ENCODE data around the gene RGS10.

Gene RGS10

GRCh38 chr10:119518176-119518575 lies 24.3 kb downstream of the RGS10 start:
- no peak for DNase-seq (ENCODE audit: low read depth)

GRCh38 chr10:119517235-119518141 lies 25.0 kb downstream of the RGS10 start:
- DNase-seq (ENCODE audit: low read depth) = no peak

DNA sequence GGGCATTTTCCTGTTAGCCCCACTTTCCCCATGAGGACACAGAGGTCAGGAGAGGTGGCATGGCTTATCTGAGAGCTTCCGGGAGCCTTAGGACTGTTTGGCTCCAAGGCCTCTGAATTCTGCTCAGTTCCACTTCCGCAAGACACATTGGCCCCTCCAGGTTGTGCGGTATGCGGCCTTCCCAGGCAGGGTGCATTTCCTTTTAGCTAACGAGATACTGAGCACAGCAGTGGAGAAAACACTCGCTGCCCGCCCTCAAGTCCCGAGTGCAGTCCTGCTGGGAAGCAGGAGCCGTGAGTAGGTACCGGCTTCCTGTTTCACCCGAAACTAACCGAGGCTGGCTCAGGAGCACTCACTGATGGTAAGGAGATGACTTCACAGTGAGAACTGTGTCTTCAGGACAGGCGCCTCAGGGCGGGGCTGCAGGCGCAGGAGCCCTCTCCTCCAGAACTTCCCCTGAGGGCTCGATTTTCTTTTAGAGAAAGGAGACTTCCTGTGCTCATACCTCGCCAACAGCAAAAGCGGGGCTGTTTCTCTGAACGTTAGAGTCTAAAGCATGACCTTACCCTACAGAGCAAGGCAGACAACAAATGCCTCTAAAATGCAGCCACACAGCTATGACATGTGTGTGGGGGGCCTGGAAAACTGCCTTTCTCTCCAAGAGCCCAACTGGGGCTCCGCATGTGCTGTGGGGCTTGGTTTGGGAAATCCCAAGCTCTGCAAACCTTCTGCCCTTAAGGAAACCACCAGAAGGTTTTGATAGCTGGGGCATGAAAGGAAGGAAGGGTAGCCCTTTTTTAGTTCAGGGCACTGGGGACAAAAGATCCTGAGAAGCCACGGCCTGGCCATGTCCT lies 25.9 kb downstream of the RGS10 start:
- no peak for DNase-seq (ENCODE audit: low read depth)

- DNase-seq (ENCODE audit: low read depth) = no peak
These were observed 26.9 kb downstream of the RGS10 start for GRCh38 chr10:119515511-119516045.

- no peak for DNase-seq (ENCODE audit: low read depth)
These were observed 27.7 kb downstream of the RGS10 start for GRCh38 chr10:119514819-119515218.

GRCh38 chr10:119511828-119512515 lies 30.5 kb downstream of the RGS10 start:
- DNase-seq (ENCODE audit: low read depth) = no peak

- DNase-seq (ENCODE audit: low read depth) = no peak
These were observed 32.5 kb downstream of the RGS10 start for GRCh38 chr10:119509909-119510451.

- no peak for DNase-seq (ENCODE audit: low read depth)
These were observed 35.4 kb downstream of the RGS10 start for GRCh38 chr10:119507115-119507514.

DNA sequence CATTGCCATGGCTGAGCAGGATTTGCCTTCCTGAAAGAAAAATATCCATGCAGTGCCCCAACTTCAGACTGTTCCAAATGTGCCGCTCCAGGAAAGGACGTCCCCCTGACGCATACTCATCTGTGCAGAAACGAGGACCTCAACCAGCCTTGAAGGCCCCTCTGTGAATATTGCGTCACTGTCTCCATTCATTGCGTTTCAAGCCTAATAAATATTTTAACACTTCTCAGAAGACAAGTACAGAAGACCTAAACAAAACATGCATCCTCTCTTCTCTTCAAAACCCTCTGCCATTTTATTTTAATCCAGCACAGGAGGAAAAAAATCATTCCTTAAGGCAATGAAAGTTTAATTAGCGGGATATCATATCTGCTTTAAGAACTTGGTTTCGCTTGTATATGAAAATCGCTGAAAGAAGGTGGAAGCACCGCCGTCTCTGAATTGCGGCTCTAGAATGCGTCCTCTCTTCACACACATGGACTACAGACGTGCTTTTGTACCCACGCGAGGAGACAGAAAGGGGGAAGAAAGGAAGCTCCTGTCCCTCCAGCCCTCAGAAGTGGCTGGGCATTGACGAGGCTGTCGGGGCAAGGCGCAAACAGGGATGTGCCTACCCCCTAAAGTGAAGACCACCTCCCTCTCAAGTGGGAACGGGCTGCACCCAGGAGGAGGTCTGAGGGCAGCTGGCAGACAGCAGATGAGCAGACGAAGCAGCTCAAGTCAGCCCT lies 36.8 kb downstream of the RGS10 start:
- no peak for DNase-seq (ENCODE audit: low read depth)

- DNase-seq (ENCODE audit: low read depth) = no peak
These were observed 37.4 kb downstream of the RGS10 start for GRCh38 chr10:119505131-119505551.

DNA sequence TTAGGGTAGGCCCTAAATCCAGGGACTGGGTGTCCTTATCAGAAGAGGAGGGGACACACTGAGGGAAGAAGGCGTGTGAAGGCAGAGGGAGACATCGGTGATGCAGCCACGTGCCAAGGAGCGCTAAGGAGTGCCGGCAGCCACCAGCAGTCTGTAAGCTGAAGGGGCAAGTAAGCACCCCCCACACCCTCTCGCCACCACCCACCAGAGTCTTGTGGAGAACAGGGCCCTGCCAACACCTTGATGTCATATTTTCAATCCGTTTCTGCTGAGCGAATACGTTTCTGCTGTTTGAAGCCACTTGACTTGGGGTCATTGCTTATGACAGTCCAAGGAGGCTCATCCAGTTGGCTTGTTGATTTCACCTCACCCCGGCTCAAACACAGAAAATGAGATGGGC lies 37.9 kb downstream of the RGS10 start:
- DNase-seq (ENCODE audit: low read depth) = no peak

GRCh38 chr10:119503821-119504220 lies 38.7 kb downstream of the RGS10 start:
- no peak for DNase-seq (ENCODE audit: low read depth)

GRCh38 chr10:119502618-119503155 lies 39.8 kb downstream of the RGS10 start:
- no peak for DNase-seq (ENCODE audit: low read depth)

GRCh38 chr10:119502209-119502608 lies 40.3 kb downstream of the RGS10 start:
- DNase-seq (ENCODE audit: low read depth) = no peak

- no peak for DNase-seq (ENCODE audit: low read depth)
These were observed 40.8 kb downstream of the RGS10 start for GRCh38 chr10:119501690-119502089.

DNA sequence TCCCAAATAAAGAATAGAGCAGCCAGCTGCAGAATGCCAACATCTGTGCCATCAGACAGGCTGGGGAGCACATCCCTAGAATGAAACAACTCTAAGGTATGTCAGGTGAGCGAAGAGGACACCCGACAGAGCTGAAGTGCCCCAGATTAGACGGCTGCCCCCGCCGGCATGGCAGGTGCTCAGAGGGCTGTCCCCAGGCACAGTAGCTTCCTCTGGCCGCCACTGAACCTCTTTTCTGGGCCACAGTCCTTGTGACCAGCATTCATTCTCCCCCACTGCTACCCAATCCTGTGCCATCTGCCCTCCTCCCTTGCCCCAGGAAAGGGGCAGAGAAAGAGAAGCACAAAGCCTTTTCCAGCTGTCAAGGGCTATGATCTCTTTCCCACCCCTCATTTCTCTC lies 41.7 kb downstream of the RGS10 start:
- no peak for DNase-seq (ENCODE audit: low read depth)

- DNase-seq (ENCODE audit: low read depth) = no peak
These were observed 42.3 kb downstream of the RGS10 start for GRCh38 chr10:119500123-119500795.

DNA sequence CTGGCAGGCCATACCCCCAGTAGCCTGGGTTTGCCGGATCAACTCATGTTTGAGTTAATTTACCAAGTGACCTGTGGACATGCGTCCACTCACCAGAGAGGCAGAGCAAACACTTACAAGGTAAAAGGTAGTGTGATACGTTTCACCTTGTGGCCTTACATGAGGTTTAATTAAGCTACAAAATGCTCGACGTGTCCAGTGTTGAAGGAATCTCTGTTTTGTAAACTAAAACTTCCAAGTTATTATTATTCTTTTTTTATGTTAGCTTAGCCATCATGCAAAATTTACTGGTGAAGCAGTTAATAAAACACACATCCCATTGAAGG lies 42.9 kb downstream of the RGS10 start:
- DNase-seq (ENCODE audit: low read depth) = no peak

DNA sequence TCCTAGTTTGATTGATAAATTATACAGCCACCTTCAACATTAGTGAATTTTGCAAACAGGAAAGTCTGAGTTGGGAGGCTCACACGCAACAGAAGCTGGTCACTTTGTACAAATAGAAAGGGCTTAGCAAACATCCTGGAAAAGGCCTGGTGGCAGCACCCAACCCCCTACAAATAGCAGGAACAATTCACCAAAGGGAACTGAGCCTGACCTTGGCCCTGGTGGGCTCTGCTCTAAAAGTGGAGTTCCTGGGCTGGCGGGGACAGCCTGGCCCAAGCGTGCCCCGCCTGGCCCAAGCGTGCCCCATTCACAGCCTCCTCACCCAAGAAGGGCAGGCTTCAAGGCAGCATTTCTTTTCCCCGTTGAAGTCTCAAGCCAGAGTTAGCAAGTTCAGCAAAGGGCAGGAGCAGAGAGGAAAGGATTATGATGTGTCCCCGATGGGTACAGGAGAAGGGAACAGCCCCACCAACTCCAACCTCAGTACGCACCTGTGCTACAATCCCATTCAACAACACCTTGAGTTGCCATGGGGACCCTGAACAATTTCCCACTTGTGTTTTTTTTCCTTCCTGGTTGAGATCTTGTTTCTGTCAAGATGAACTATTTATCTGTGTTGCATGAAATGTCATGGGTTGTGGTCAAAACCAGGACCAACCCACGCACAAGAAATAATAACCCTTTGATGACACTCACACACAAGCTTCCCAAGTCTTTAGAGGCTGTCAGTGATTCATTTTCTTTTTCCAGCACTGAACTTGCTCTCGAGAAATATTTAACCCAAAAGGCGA lies 43.4 kb downstream of the RGS10 start:
- no peak for DNase-seq (ENCODE audit: low read depth)

- no peak for DNase-seq (ENCODE audit: low read depth)
These were observed 45.3 kb downstream of the RGS10 start for GRCh38 chr10:119497243-119497642.
